ENCODE results near the gene RPS18. TPM values are rescaled to one million over a fixed set of nuclear protein-coding genes. Genes with fewer than 3 reads are reported as not detected.

Gene RPS18
- total RNA-seq, 1 donor from 2014 or later: 2,061 TPM

DNA sequence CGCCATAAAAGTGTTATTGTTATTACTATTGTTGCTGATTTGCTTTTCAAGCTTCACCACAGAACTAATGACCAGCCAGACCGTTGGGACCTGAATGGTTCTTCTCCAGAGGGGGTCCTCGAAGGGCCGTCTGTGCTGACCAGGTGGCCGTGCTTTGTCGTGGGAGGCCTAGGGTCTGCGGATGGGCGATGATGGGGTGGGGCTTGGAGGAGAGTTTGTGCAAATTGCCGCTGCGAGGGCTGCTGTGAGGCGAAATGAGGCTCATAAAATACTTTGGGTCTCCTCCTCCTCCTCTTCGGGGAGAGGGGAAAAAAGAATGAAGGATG, 51.7 kb downstream of the RPS18 start:
- Histone ChIP-seq H3K4me1 (ENCODE audit: insufficient read depth, low read length) (peaks cover 42% of the 10 kb centered on the region), H3K9me3 (ENCODE audit: insufficient read depth, low read depth, low read length) (no peaks in the 10 kb centered on the region), H3K27me3 (ENCODE audit: insufficient read depth, low read length) (no peaks in the 10 kb centered on the region), H2AFZ (ENCODE audit: low read depth, low read length) (peak overlapping the region; percentile 92), H3K9ac (ENCODE audit: low read length) (peak overlapping the region; percentile 86), H3K36me3 (ENCODE audit: insufficient read depth, low read length) (peaks cover 24% of the 10 kb centered on the region), H3K27ac (ENCODE audit: low read depth, low read length) (no peak overlapping the region), H3K4me3 (ENCODE audit: insufficient read depth, low read depth, low read length) (peak overlapping the region; percentile 82), H4K20me1 (ENCODE audit: insufficient read depth, low read length) (peaks cover 9% of the 10 kb centered on the region), H3K4me2 (ENCODE audit: low read length) (peak overlapping the region; percentile 92), H3K79me2 (ENCODE audit: insufficient read depth, low read length) (peaks cover 40% of the 10 kb centered on the region)
- H3K4me3 Mint-ChIP-seq (ENCODE audit: unreplicated experiment): peak overlapping the region; percentile 99
- FAIRE-seq (no peak), DNase-seq (ENCODE audit: low read depth) (no peak)
- TF ChIP-seq CTCF (IDR thresholded peaks at IDR 0.05; ENCODE audit: insufficient read depth, low read depth, low read length): no peak
- no peak for TF ChIP-seq EZH2 (IDR thresholded peaks at IDR 0.05; ENCODE audit: insufficient read depth, low read length)
- peaks cover 6% of the 10 kb centered on the region for H3K36me3 Mint-ChIP-seq (ENCODE audit: low read depth, unreplicated experiment)
- H3K9me3 Mint-ChIP-seq (ENCODE audit: unreplicated experiment): no peaks in the 10 kb centered on the region
- H3K27ac Mint-ChIP-seq (ENCODE audit: unreplicated experiment): no peak overlapping the region
- H3K4me1 Mint-ChIP-seq (ENCODE audit: low read depth, unreplicated experiment): peaks cover 21% of the 10 kb centered on the region
- no peaks in the 10 kb centered on the region for H3K27me3 Mint-ChIP-seq (ENCODE audit: low read depth, unreplicated experiment)

- Mint-ChIP-seq H3K27ac (ENCODE audit: unreplicated experiment) (no peak overlapping the region), H3K27me3 (ENCODE audit: low read depth, unreplicated experiment) (no peaks in the 10 kb centered on the region), H3K36me3 (ENCODE audit: low read depth, unreplicated experiment) (peaks cover 6% of the 10 kb centered on the region), H3K4me3 (ENCODE audit: unreplicated experiment) (peak overlapping the region; percentile 99), H3K9me3 (ENCODE audit: unreplicated experiment) (no peaks in the 10 kb centered on the region), H3K4me1 (ENCODE audit: low read depth, unreplicated experiment) (peaks cover 18% of the 10 kb centered on the region)
- peak overlapping the region; percentile 82 for H3K4me3 ChIP-seq (ENCODE audit: insufficient read depth, low read depth, low read length)
- H2AFZ ChIP-seq (ENCODE audit: low read depth, low read length): no peak overlapping the region
- no peak overlapping the region for H3K27ac ChIP-seq (ENCODE audit: low read depth, low read length)
- no peak for TF ChIP-seq EZH2 (IDR thresholded peaks at IDR 0.05; ENCODE audit: insufficient read depth, low read length)
- no peak for TF ChIP-seq CTCF (IDR thresholded peaks at IDR 0.05; ENCODE audit: insufficient read depth, low read depth, low read length)
- H3K4me2 ChIP-seq (ENCODE audit: low read length): peak overlapping the region; percentile 92
- no peak for DNase-seq (ENCODE audit: low read depth)
- H4K20me1 ChIP-seq (ENCODE audit: insufficient read depth, low read length): peaks cover 9% of the 10 kb centered on the region
- peaks cover 19% of the 10 kb centered on the region for H3K36me3 ChIP-seq (ENCODE audit: insufficient read depth, low read length)
- no peaks in the 10 kb centered on the region for H3K9me3 ChIP-seq (ENCODE audit: insufficient read depth, low read depth, low read length)
- FAIRE-seq: no peak
- H3K4me1 ChIP-seq (ENCODE audit: insufficient read depth, low read length): peaks cover 37% of the 10 kb centered on the region
- no peak overlapping the region for H3K9ac ChIP-seq (ENCODE audit: low read length)
- H3K27me3 ChIP-seq (ENCODE audit: insufficient read depth, low read length): no peaks in the 10 kb centered on the region
- peaks cover 37% of the 10 kb centered on the region for H3K79me2 ChIP-seq (ENCODE audit: insufficient read depth, low read length)
Measured at GRCh38 chr6:33324125-33324524, 52.2 kb downstream of the RPS18 start.

Small RNAs within 50 kb of the gene (microRNA-seq; reads per million reads assigned to microRNA genes)
- 1.4 reads per million for gene MIR6834
- not detected for gene MIR6873

Other genes with a start within 250 kb of the RPS18 start
- 0.50 and 1.7 TPM in 2 replicates for gene HLA-DPA1, start 198.4 kb upstream of the RPS18 start, total RNA-seq
- gene HLA-DPB1, start 196.1 kb upstream of the RPS18 start, total RNA-seq: 2.7 and 3.4 TPM in 2 replicates
- 1.3 and 2.2 TPM in 2 replicates for gene COL11A2, start 79.6 kb upstream of the RPS18 start, total RNA-seq
- 34.0 and 39.4 TPM in 2 replicates for gene RXRB, start 71.4 kb upstream of the RPS18 start, total RNA-seq
- 150 and 164 TPM in 2 replicates for gene SLC39A7, start 71.2 kb upstream of the RPS18 start, total RNA-seq
- gene HSD17B8, start 67.4 kb upstream of the RPS18 start, total RNA-seq: 2.1 and 2.6 TPM in 2 replicates
- 30.8 and 31.1 TPM in 2 replicates for gene RING1, start 63.6 kb upstream of the RPS18 start, total RNA-seq
- gene VPS52, start 199 bp upstream of the RPS18 start, total RNA-seq: 29.9 and 30.6 TPM in 2 replicates
- 1.5 and 1.8 TPM in 2 replicates for gene B3GALT4, start 5.0 kb downstream of the RPS18 start, total RNA-seq
- 59.7 and 63.7 TPM in 2 replicates for gene WDR46, start 17.2 kb downstream of the RPS18 start, total RNA-seq
- 54.8 and 56.7 TPM in 2 replicates for gene PFDN6, start 17.5 kb downstream of the RPS18 start, total RNA-seq
- gene RGL2, start 26.9 kb downstream of the RPS18 start, total RNA-seq: 36.5 and 38.9 TPM in 2 replicates
- 128 and 152 TPM in 2 replicates for gene TAPBP, start 42.0 kb downstream of the RPS18 start, total RNA-seq
- gene ZBTB22, start 45.7 kb downstream of the RPS18 start, total RNA-seq: 13.1 and 17.3 TPM in 2 replicates
- 28.6 and 32.0 TPM in 2 replicates for gene DAXX, start 50.9 kb downstream of the RPS18 start, total RNA-seq
- 2.9 and 4.2 TPM in 2 replicates for gene KIFC1, start 119.7 kb downstream of the RPS18 start, total RNA-seq
- 29.7 and 34.3 TPM in 2 replicates for gene PHF1, start 138.9 kb downstream of the RPS18 start, total RNA-seq
- 232 and 256 TPM in 2 replicates for gene CUTA, start 146.0 kb downstream of the RPS18 start, total RNA-seq
- 34.5 and 36.1 TPM in 2 replicates for gene SYNGAP1, start 148.0 kb downstream of the RPS18 start, total RNA-seq
- 9.8 and 10.4 TPM in 2 replicates for gene ZBTB9, start 182.5 kb downstream of the RPS18 start, total RNA-seq